Right atrium auricular region (tissue), 2 donors: ENCODE results near the gene CD48. TPM values are rescaled to one million over a fixed set of nuclear protein-coding genes. Genes with fewer than 3 reads are reported as not detected.

Experiments used
- DNase-seq: peaks from one replicate; pipeline ENCODE4 v3.0.0-alpha.2; 2019; ENCODE audit warnings: low spot score
- H3K27ac ChIP-seq, 2 donors: fragments of 200-600 bp; sonication (generic); 1 replicate in 1 of 2; 2 replicates in 1 of 2; pipeline ENCODE4 v1.5.1; 2016 to 2019
- H3K27me3 ChIP-seq, 2 donors: fragments of 200-600 bp; sonication (generic); one replicate each; pipeline versions ENCODE4 v1.5.1 to v1.6.0; 2017 to 2019
- H3K36me3 ChIP-seq: fragments of 200-600 bp; sonication (generic); one replicate; pipeline ENCODE4 v1.5.1; 2016
- H3K4me1 ChIP-seq, 2 donors: fragments of 200-600 bp; sonication (generic); one replicate each; pipeline versions ENCODE4 v1.5.1 to v1.6.0; 2017 to 2019
- H3K4me3 ChIP-seq, 2 donors: fragments of 200-600 bp; sonication (generic); 1 replicate in 1 of 2; 2 replicates in 1 of 2; pipeline ENCODE4 v1.5.1; 2017 to 2019; ENCODE audit warnings: mild to moderate bottlenecking in 1 of 2, moderate library complexity in 1 of 2
- H3K9me3 ChIP-seq, 2 donors: fragments of 200-600 bp; sonication (generic); one replicate each; pipeline ENCODE4 v1.5.1; 2019
- CTCF ChIP-seq, 2 donors: fragments of 200-600 bp; sonication (generic); IDR thresholded peaks; one replicate each; pipeline ENCODE4 v1.5.1; 2019; ENCODE audit warnings: antibody characterized with exemption in 2 of 2
- total RNA-seq, 2 donors: library from RNA; depleted of rRNA; stranded (reverse); fragments of >200 nt; gene quantifications; one replicate each; pipeline ENCODE4 v1.1.0, GENCODE V29; 2016

The CD48 gene
- total RNA-seq, 2 donors from 2014 or later: 1.2 to 3.2 TPM

GRCh38 chr1:160641323-160642280 lies 70.0 kb downstream of the CD48 start:
- Histone ChIP-seq H3K36me3 (no peaks in the 10 kb centered on the region), H3K4me3 (no peak overlapping the region), H3K9me3 (no peaks in the 10 kb centered on the region), H3K27me3 (no peaks in the 10 kb centered on the region), H3K27ac (no peak overlapping the region), H3K4me1 (no peaks in the 10 kb centered on the region)
- no peak for DNase-seq
- TF ChIP-seq CTCF (IDR thresholded peaks at IDR 0.05): no peak

- no peak for TF ChIP-seq CTCF (IDR thresholded peaks at IDR 0.05)
- no peak for DNase-seq
- H3K4me3 ChIP-seq: no peak overlapping the region
- H3K27ac ChIP-seq: no peak overlapping the region
- H3K4me1 ChIP-seq: no peaks in the 10 kb centered on the region
- no peaks in the 10 kb centered on the region for H3K36me3 ChIP-seq
- H3K27me3 ChIP-seq: no peaks in the 10 kb centered on the region
- no peaks in the 10 kb centered on the region for H3K9me3 ChIP-seq
Measured at GRCh38 chr1:160640359-160641123, 71.1 kb downstream of the CD48 start.

- no peak overlapping the region for H3K27ac ChIP-seq
- H3K27me3 ChIP-seq: no peaks in the 10 kb centered on the region
- no peaks in the 10 kb centered on the region for H3K4me1 ChIP-seq
- no peaks in the 10 kb centered on the region for H3K36me3 ChIP-seq
- H3K9me3 ChIP-seq: no peaks in the 10 kb centered on the region
- no peak for DNase-seq
- H3K4me3 ChIP-seq: no peak overlapping the region
- TF ChIP-seq CTCF (IDR thresholded peaks at IDR 0.05): no peak
Measured at GRCh38 chr1:160639652-160640051, 72.0 kb downstream of the CD48 start.

GRCh38 chr1:160638926-160639325 lies 72.7 kb downstream of the CD48 start:
- no peak overlapping the region for H3K27ac ChIP-seq
- no peaks in the 10 kb centered on the region for H3K27me3 ChIP-seq
- H3K9me3 ChIP-seq: no peaks in the 10 kb centered on the region
- H3K36me3 ChIP-seq: no peaks in the 10 kb centered on the region
- no peaks in the 10 kb centered on the region for H3K4me1 ChIP-seq
- no peak for DNase-seq
- no peak overlapping the region for H3K4me3 ChIP-seq
- no peak for TF ChIP-seq CTCF (IDR thresholded peaks at IDR 0.05)

- DNase-seq: no peak
- Histone ChIP-seq H3K4me3 (no peak overlapping the region), H3K4me1 (no peaks in the 10 kb centered on the region), H3K9me3 (no peaks in the 10 kb centered on the region), H3K27me3 (no peaks in the 10 kb centered on the region), H3K36me3 (no peaks in the 10 kb centered on the region), H3K27ac (no peak overlapping the region)
- no peak for TF ChIP-seq CTCF (IDR thresholded peaks at IDR 0.05)
Measured at GRCh38 chr1:160638540-160638857, 73.1 kb downstream of the CD48 start.
